GM08714 (cell line): ENCODE results near the gene EDN2.

Experiments used
- H3K4me3 ChIP-seq: fragments of 200-500 bp; sonication (Bioruptor generic); 2 replicates; pipeline ENCODE4 v1.5.1; 2014; ENCODE audit warnings: mild to moderate bottlenecking, low read length, inconsistent platforms
- ZNF274 ChIP-seq: IDR thresholded peaks from 2 replicates; pipeline ENCODE4 v1.6.1; 2012; ENCODE audit warnings: mild to moderate bottlenecking, low read depth, low read length

The EDN2 gene

DNA sequence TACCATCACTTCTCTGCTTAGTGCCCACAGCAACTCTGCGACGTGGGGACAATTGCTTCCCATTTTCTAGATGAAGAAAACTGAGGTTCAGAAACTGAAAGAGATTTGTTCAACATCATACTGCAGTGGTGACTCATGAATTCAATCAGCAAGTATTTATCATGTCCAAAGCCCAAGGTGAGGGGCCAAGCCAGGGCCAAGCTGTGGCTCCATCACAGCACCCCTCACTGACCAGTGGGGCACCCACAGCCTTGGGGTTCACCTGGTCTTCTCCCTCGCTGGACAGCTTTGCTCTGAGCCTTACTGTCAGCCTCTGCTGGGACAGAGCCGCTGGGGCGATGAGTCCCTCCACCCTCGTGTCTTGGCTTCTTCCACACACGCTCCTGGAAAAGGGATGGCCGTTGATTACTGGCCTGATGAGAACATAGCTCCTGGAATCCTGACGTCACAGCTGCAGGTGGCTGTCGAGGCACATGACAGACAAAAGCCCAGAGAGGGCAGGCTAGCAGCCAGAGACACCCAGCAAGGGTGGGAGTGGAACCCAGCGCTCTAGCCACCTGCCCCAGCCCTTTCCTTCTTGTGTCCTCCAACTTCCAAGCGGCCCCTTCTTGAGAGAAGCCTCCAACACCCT is 6.2 kb downstream of the EDN2 start:
- no peak for TF ChIP-seq ZNF274
- no peak overlapping the region for H3K4me3 ChIP-seq

DNA sequence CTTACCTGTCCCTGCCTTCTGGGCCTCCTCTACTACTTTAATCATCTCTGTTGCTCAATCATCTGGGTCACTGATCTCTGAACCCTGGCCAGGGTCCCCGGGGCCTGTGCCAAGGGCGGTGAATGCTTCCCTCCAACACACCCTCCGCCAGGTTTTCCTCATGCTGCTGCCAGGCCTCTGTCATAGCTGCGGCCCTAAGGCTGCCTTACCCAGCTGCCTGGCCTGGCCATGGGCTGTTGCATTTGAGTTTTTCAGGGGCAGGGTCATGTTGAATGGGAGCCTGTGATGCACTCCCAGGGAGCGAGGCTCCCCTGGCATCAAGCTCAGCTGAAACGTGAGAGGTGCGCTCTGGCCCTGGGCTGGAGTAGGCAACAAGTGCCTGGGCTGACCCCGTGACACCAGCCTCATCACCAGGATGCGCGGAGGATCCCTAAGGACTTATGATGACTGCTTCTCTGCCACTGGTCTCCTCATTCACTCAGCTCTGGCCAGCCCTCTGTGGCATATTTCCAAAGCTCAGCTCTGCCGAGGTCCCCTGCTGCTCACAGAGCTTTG is 7.6 kb downstream of the EDN2 start:
- TF ChIP-seq ZNF274, result no peak
- no peak overlapping the region for H3K4me3 ChIP-seq

DNA sequence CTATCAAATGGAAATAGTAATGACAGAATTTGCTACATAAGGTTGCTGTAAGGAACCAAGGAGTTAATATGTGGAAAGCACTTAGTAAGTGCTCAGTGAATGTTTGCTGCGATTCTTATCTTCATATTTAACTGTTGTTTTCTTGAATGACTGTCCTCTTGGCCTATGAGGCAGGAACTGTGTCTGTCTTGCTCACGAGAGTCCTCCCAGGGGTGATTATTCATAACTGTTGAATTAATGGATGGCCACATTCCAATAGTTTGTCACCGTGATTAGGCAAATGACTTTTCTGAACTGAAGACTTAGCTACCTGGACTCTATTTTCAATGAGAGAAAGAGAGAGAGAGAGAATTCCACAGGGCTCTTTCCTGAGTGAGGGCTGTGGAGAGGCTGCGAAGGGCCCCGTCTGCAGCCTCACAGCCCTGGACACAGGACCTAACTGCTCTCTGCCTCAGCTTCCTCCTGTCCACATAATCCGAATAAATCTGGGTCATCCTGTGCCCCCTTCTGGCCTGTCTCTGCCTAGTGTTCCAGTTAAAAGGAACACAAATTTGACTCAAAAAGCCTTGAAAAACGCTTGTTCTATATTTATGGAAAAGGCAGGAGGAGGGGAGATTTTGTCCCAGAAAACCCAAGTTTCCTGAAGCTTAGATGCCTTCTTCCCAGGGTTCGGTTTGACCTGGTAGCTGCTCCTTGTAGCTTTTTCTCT is 8.5 kb downstream of the EDN2 start:
- no peak for TF ChIP-seq ZNF274
- H3K4me3 ChIP-seq, result no peak overlapping the region

DNA sequence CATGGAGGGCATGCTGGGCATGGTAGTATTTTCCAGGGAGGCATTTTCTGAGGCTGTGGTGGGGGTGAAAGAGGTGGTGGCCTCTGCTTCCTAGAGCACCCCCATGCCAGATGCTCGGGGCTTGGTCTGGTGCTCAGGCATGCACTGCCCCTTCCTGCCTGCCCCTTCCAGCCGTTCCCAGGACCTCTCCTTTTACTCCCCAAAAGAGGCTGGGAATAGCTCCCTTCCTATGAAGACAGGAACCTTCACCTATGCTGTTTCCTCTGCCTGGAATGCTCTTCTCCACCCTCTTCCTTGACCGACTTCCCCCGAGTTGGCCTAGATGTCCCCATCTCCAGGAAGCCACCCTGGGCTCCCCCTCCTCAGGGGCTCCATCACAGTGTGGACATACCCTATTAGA is 9.1 kb downstream of the EDN2 start:
- H3K4me3 ChIP-seq, result no peak overlapping the region
- no peak for TF ChIP-seq ZNF274

DNA sequence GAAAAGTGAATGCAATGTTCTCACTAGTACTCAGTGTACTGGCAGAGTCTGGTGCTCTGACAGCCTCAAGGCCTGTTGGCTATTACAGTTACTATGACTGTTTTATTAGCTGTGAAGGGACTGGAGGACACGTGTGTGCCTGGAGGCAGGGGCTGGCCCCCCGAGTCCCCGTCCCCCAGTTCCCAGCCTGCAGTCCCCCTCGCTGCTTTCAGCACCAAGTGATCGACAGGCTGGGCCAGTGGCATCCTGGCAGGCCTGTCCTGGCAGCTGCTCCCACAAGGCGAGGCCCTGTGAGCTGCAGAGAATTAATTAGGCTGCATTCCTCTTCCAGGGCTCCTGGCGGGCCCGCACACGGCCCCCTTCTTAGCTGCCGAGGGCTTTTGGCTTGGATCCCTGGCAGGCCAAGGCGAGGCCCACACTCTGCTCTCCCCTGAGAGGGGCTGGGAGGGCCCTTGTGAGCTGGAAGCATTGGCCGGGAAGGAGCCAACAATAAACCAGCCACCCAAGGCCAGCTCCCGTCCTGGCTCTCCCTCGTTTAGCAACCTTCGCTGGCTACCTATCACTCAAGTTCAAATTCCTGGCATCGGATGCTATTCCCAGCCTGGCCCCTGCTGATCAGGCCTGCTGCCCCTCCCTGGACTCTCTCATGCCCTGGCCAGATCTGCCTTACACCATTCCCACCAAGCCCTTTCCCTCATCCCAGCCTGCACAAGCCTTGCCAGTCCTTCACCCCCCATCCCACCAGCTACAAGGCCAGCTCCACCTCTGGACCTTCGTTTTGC is 9.8 kb downstream of the EDN2 start:
- no peak for TF ChIP-seq ZNF274
- no peak overlapping the region for H3K4me3 ChIP-seq

DNA sequence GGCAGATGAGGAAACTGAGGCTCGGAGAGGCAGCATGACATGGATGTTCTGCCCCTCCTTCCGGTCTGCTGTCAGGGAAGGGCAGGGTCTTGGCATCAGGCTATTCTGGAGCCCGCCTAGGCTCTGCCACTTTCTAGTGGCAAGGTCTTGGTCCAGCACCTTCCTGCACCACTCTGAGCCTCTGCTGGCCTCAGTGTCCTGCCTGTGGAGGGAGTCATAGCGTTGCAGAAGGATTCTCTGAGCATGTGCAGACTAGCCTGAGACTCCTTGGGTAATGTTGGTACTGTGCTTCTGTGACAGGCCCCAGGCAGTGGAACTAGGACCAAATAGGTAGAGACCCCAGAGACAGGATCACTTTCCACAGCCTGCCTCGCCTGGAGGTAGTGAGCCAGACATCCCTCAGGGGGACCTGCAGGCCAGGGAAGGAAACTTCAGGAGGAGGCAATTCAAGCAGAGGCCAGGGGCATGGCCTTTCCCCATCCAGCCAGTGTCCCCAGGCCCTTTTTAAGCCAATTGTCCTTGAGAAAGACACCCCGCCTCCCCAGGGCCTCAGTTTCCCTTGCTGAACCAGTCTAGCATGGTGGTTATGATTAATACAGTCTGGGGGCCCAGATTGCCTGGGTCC is 10.6 kb downstream of the EDN2 start:
- no peak for TF ChIP-seq ZNF274
- H3K4me3 ChIP-seq, result no peak overlapping the region

DNA sequence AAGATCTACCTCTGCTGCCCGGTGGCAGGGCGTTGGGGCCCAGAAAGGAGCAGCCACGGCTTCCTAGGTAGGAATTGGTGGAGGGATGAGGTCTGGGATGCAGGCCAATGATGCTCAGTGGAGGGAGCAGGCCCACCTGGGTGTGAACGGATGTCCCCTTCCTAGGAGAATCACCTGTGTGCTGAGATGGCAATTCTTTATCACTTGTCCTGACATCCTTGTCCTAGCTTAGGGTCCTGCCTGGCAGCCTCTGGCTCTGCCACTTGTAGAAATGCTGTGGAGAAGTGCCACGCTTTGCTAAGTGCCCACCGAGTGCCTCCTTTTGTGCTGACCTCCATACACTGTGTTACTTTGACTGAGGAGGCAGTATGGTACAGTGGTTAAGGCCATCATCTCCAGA is 12.8 kb downstream of the EDN2 start:
- H3K4me3 ChIP-seq, result no peak overlapping the region
- TF ChIP-seq ZNF274, result no peak

DNA sequence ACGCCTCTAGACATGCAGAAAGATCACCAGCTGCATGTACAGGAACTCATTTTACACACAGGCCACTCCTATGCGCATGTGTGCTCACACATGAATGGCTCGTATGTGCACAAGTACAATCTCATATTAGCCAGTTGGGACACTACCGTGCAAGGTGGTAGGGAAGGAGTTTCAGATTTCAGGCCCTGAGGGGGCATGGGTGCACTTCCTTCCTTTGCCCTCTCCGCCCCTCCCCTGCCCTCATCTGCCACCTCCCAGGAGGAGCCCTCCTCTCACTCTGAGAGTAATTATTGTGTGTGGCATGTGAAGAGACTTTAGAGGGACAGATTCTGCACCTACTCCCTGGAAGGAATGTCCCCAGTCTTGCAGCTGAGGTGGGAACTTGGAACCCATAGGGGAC is 14.8 kb downstream of the EDN2 start:
- TF ChIP-seq ZNF274, result no peak

DNA sequence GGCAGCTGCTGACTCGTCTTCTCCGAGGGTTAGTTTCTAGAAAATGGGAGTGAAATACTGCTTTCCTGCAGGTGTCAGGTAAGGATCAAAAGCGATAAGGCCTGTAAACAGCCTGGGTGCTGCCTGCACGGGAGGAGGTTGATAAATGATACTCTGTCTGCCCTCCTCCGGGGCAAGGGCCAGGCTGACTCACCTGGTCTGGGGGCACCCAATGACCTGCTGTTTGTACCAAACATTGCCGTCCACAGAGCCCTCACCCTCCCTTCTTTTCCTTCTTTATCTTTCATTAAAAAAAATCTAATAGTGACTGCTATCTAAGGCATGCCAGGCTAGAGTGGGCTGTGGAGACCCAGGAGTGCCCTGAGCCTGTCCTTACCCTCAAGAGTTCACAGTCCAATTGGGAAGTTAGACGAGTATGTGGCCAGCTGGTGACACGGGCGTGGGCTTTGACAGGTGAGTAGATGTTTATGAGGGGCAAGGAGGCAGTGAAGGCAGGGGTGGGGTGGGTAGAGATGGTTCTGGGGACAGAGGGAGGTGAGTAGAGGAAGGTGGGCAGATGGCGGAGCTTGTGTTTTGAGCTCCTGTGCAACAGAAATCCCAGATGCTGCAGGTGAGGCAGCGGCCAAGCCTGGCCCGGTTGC is 16.2 kb downstream of the EDN2 start:
- H3K4me3 ChIP-seq, result no peak overlapping the region
- no peak for TF ChIP-seq ZNF274

More for the DNA sequence above, 14.8 kb downstream of the EDN2 start:
- H3K4me3 ChIP-seq, result no peak overlapping the region

DNA sequence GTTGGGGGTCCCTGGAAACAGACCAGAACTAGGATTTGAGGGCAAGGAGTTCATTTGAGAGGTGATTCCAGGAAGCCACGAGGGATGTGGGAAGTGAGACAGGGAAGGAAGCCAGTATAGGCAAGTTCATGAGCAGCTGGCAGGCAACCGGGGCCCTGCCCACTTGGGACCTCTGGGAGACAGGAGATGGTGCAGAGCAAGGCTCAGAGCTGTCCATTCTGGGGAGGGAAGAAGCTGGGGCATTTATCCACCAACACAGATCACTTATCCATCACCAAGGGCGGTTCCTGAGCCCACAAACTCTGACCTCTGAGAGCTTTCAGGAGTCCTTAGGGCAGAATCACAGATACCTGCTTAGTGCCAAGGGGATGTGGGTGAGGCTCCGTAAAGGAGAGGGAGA is 16.8 kb downstream of the EDN2 start:
- H3K4me3 ChIP-seq, result no peak overlapping the region
- no peak for TF ChIP-seq ZNF274

DNA sequence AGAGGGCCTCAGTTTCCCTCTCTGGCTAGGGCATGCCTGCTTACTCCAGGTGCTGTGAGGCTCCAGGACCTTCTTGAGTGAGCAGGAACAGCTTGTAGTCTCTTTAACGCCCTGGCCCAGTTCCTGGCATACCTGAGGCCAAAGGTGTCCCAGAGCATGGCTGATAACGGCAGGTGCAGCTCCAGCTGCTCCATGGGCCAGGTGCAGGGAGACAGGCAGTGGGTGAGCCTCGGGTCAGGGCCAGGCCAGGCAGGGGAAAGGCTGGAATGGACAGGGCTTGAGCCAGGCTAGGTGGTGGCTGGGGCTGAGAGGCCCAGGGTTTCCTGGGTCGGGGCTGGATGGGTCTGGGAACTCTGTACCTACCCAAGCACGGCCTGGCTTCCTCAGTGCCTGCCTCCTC is 18.3 kb downstream of the EDN2 start:
- no peak for TF ChIP-seq ZNF274
- H3K4me3 ChIP-seq, result no peak overlapping the region

DNA sequence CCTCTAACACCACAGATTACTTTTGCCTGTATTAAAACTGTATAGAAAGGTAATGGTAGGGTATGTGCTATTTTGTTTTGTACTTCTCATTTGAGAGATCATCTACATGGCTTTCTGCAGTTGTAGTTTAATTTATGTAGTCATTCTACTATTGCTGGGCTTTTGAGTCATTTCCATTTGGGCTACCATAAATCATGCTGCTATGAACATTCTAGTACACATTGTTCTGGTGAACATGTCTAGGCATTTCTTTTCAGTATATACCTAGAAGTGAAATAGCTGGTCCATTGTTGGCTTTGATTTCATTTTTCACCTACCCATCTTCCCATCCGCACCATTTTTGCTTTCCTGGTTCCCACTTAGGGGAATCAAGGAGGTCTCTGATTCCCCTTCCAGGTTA is 18.7 kb downstream of the EDN2 start:
- H3K4me3 ChIP-seq, result no peak overlapping the region
- TF ChIP-seq ZNF274, result no peak

DNA sequence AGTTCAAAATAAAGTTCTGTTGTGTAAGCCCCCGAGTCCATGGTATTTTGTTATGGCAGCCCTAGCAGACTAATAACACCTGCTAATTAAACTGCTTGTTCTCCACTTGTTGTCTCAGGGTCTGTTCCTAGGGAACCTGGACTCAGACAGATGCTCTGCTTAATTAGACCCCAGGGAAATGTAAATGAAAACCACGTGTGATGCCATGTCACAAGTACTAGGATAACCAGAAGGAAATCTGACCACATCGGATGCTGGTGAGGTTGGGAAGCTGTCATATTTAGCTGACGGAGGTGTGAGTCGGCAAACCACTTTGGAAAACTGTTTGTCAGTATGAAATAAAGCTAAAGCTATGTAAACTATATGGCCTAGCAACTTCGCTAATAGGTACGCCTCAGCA is 19.6 kb downstream of the EDN2 start:
- no peak overlapping the region for H3K4me3 ChIP-seq
- no peak for TF ChIP-seq ZNF274

DNA sequence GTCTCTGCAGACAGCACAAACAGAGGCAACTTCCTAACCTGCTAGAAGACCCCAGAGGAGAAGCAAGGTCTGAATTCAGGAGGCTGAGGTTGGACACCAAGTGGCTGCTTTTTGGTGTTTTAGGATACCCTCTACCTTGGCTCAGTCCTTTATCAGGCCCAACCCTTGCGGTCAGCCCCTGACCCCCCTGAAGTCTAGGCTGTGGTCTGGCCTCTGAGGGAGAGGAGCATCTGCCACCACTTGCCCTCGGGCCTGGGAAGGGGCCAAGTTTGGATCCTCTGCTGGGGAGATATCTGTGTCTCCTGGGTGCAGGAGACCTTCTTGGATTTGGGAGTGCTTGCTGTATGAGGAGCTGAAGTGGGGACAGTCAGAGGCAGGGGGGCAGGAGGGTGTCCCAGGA is 21.0 kb downstream of the EDN2 start:
- H3K4me3 ChIP-seq, result no peak overlapping the region
- TF ChIP-seq ZNF274, result no peak

DNA sequence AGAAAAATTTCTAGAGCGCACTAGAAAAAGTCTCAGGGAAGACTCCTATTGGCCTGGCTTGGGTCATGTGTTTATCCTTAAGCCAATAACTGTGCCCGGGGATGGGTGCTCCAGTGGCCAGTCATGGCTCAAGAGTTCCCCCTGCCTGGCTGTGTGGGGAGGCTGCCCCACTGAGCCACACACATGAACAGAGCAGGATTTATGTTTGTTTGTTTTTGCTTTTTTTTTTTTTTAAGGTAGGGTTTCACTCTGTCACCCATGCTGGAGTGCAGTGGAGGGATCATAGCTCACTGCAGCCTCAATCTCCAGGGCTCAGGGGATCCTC is 21.8 kb downstream of the EDN2 start:
- TF ChIP-seq ZNF274, result no peak
- no peak overlapping the region for H3K4me3 ChIP-seq
